PFSK-1 (cell line): Measurements from ENCODE around the gene RGS17.

Experiments
- FOXP2 ChIP-seq: optimal IDR thresholded peaks from 2 replicates; pipeline ENCODE3; 2011; ENCODE audit warnings: borderline replicate concordance, control low read depth, inconsistent platforms; ENCODE audit not compliant: insufficient read depth; ENCODE audit errors: extremely low read length, extremely low read depth
- POLR2AphosphoS5 ChIP-seq: IDR thresholded peaks from 2 replicates; pipeline ENCODE4 v1.6.1; 2012; ENCODE audit warnings: low read depth, mild to moderate bottlenecking, control low read depth, low read length, moderate library complexity
- SIN3A ChIP-seq: IDR thresholded peaks from 2 replicates; pipeline ENCODE4 v1.6.1; 2012; ENCODE audit warnings: mild to moderate bottlenecking, low read length, moderate library complexity, borderline replicate concordance; ENCODE audit not compliant: insufficient read depth
- TAF1 ChIP-seq: IDR thresholded peaks from 2 replicates; pipeline ENCODE4 v1.6.1; 2012; ENCODE audit warnings: low read length, control low read depth, borderline replicate concordance; ENCODE audit not compliant: insufficient read depth
- TF ChIP-seq, protein P1 (sequence below), 2 experiments: IDR thresholded peaks; 2 replicates each; pipeline versions ENCODE4 v1.6.1 to v1.8.0; 2011 to 2012; ENCODE audit warnings: low read depth in 2 of 2, low read length in 2 of 2, control low read depth in 1 of 2, inconsistent platforms in 1 of 2, mild to moderate bottlenecking in 1 of 2, moderate library complexity in 1 of 2; ENCODE audit not compliant: insufficient read depth in 1 of 2

Gene RGS17

DNA sequence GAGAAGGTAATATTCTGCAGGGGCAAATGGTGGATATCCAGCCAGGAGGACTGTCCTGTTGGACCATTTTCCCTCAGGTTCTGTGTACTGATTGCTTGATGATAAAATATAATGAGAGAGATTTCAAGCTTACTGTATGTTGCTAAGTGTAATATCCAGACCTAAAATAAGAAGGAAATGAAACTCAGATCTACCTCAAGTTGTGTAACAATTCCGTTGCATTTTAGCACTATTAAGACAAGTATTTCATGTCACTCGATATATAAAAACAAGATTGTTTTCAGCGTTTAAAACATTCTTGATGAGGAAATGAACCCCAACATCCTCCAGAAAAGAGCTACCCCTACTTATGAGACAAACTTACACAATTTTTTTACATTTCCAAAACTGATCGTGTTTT is 57.2 kb downstream of the RGS17 start:
- TF ChIP-seq POLR2AphosphoS5 (no peak), SIN3A (no peak), FOXP2 (no peak), TAF1 (no peak)
- TF ChIP-seq, protein P1, sequence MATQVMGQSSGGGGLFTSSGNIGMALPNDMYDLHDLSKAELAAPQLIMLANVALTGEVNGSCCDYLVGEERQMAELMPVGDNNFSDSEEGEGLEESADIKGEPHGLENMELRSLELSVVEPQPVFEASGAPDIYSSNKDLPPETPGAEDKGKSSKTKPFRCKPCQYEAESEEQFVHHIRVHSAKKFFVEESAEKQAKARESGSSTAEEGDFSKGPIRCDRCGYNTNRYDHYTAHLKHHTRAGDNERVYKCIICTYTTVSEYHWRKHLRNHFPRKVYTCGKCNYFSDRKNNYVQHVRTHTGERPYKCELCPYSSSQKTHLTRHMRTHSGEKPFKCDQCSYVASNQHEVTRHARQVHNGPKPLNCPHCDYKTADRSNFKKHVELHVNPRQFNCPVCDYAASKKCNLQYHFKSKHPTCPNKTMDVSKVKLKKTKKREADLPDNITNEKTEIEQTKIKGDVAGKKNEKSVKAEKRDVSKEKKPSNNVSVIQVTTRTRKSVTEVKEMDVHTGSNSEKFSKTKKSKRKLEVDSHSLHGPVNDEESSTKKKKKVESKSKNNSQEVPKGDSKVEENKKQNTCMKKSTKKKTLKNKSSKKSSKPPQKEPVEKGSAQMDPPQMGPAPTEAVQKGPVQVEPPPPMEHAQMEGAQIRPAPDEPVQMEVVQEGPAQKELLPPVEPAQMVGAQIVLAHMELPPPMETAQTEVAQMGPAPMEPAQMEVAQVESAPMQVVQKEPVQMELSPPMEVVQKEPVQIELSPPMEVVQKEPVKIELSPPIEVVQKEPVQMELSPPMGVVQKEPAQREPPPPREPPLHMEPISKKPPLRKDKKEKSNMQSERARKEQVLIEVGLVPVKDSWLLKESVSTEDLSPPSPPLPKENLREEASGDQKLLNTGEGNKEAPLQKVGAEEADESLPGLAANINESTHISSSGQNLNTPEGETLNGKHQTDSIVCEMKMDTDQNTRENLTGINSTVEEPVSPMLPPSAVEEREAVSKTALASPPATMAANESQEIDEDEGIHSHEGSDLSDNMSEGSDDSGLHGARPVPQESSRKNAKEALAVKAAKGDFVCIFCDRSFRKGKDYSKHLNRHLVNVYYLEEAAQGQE (IDR thresholded peaks at IDR 0.05; ENCODE audit: insufficient read depth in 1 of 2, low read depth in 2 of 2, low read length in 2 of 2), result no peak

DNA sequence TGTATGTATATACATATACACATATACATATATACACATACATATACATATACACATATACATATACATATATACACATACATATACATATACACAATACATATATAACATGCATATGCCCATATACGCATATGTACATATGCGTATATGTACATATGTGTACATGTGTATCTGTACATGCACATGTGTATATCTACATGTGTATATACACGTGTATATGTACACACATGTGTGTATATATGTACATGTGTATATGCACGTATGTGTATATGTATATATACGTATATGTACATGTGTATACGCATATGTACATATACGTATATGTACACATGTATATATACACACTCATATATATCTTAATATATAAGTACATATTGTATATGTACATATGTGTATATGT is 60.3 kb downstream of the RGS17 start:
- no peak for TF ChIP-seq SIN3A
- TF ChIP-seq POLR2AphosphoS5, result no peak
- TF ChIP-seq, protein P1 (IDR thresholded peaks at IDR 0.05; ENCODE audit: insufficient read depth in 1 of 2, low read depth in 2 of 2, low read length in 2 of 2), result no peak
- no peak for TF ChIP-seq TAF1
- no peak for TF ChIP-seq FOXP2

DNA sequence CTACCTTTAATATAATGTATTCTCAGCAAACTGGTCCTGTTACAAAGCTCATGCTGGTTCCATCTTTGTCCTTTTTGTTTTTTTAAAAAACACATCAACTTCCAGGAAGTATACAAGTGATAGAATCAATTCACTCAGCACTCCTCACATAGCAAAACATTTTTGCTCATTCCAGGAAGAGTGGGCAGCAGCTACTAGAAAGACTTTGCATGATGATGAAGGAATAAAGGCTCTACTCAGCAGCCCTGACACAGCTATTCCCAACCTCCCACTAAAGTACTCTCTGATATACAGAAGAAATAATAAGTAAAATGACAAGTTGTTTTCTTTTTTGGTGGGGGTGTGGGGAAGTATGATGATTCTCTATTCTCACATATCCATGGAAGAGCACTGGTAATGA is 61.2 kb downstream of the RGS17 start:
- no peak for TF ChIP-seq SIN3A
- TF ChIP-seq POLR2AphosphoS5, result no peak
- no peak for TF ChIP-seq TAF1
- TF ChIP-seq, protein P1 (IDR thresholded peaks at IDR 0.05; ENCODE audit: insufficient read depth in 1 of 2, low read depth in 2 of 2, low read length in 2 of 2), result no peak

DNA sequence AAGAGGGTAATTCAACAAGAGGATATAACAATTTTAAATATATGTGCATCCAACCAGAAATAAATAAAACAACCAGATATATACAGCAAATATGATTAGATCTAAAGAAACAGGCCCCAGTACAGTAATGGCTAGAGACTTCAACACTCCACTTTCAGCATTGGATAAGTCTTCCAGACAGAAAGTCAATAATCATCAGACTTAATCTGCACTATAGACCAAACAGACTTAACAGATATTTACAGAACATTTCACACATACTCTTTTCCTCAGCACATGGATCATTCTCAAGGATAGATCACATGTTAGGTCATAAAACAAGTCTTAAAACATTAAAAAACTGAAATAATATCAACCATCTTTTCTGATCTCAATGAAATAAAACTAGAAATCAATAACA is 65.9 kb downstream of the RGS17 start:
- TF ChIP-seq, protein P1 (IDR thresholded peaks at IDR 0.05; ENCODE audit: insufficient read depth in 1 of 2, low read depth in 2 of 2, low read length in 2 of 2), result no peak
- no peak for TF ChIP-seq FOXP2
- no peak for TF ChIP-seq POLR2AphosphoS5
- TF ChIP-seq TAF1, result no peak
- TF ChIP-seq SIN3A, result no peak

DNA sequence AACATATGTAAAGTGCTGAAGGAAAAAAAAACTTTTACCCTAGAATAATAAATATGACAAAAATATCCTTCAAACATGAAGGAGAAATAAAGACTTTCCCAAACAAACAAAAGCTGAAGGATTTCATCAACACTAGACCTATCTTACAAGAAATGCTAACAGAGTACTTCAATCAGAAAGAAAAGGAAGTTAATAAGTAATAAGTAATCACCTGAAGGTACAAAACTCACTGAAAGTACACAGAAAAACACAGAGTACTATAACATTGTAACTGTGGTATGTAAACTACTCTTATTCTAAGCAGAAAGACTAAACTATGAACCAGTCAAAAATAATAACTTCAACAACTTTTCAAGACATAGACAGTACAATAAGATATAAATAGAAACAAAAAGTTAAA is 67.1 kb downstream of the RGS17 start:
- TF ChIP-seq FOXP2, result no peak
- no peak for TF ChIP-seq SIN3A
- TF ChIP-seq TAF1, result no peak
- TF ChIP-seq, protein P1 (IDR thresholded peaks at IDR 0.05; ENCODE audit: insufficient read depth in 1 of 2, low read depth in 2 of 2, low read length in 2 of 2), result no peak
- no peak for TF ChIP-seq POLR2AphosphoS5
